Mesenchymal stem cell (in vitro differentiated cells and primary cell): Measurements from ENCODE around the gene PITPNB.
A peak's percentile ranks its signal among the peaks of the same experiment; 100 is the strongest.

ENCODE experiments used
- DNase-seq: peaks from one replicate; pipeline ENCODE4 v3.0.0-alpha.2; 2013
- H2AFZ ChIP-seq: one replicate; pipeline ENCODE4 v1.6.1; 2013; ENCODE audit warnings: low read depth, mild to moderate bottlenecking, control low read depth, inconsistent platforms, low read length, moderate library complexity
- H2AK5ac ChIP-seq: 2 replicates; pipeline ENCODE4 v1.6.1; 2013; ENCODE audit warnings: low read length, moderate library complexity, mild to moderate bottlenecking, inconsistent platforms; ENCODE audit not compliant: severe bottlenecking
- H2BK120ac ChIP-seq: one replicate; pipeline ENCODE4 v1.6.1; 2013; ENCODE audit warnings: low read depth, mild to moderate bottlenecking, inconsistent platforms, low read length, moderate library complexity
- H2BK12ac ChIP-seq, 2 experiments: one replicate each; pipeline ENCODE4 v1.6.1; 2013; ENCODE audit warnings: inconsistent platforms in 2 of 2, low read length in 2 of 2, mild to moderate bottlenecking in 2 of 2, moderate library complexity in 2 of 2, control low read depth in 1 of 2
- H2BK15ac ChIP-seq: one replicate; pipeline ENCODE4 v1.6.1; 2013; ENCODE audit warnings: mild to moderate bottlenecking, low read depth, inconsistent platforms; ENCODE audit not compliant: poor library complexity, severe bottlenecking
- H2BK5ac ChIP-seq: 2 replicates; pipeline ENCODE4 v1.6.1; 2013; ENCODE audit warnings: low read depth, mild to moderate bottlenecking, low read length, control low read depth, inconsistent platforms; ENCODE audit not compliant: poor library complexity, severe bottlenecking
- H3K14ac ChIP-seq, 2 experiments: one replicate each; pipeline ENCODE4 v1.6.1; 2013; ENCODE audit warnings: inconsistent platforms in 2 of 2, low read length in 2 of 2, control low read depth in 1 of 2, mild to moderate bottlenecking in 1 of 2, moderate library complexity in 1 of 2
- H3K18ac ChIP-seq, 2 experiments: one replicate each; pipeline ENCODE4 v1.6.1; 2013; ENCODE audit warnings: inconsistent platforms in 2 of 2, low read length in 2 of 2, control low read depth in 1 of 2, low read depth in 1 of 2, mild to moderate bottlenecking in 1 of 2
- H3K23ac ChIP-seq, 2 experiments: one replicate each; pipeline ENCODE4 v1.6.1; 2013; ENCODE audit warnings: inconsistent platforms in 2 of 2, low read length in 2 of 2, mild to moderate bottlenecking in 2 of 2, moderate library complexity in 2 of 2, control low read depth in 1 of 2
- H3K27ac ChIP-seq: 2 replicates; pipeline ENCODE4 v1.5.1; 2013; ENCODE audit warnings: mild to moderate bottlenecking, moderate library complexity, low read length, control low read depth, inconsistent platforms; ENCODE audit not compliant: poor library complexity, severe bottlenecking
- H3K27me3 ChIP-seq, 2 experiments: 2 replicates each; pipeline versions ENCODE4 v1.6.1 to v1.7.0; 2013; ENCODE audit warnings: low read length in 2 of 2, mild to moderate bottlenecking in 2 of 2, moderate library complexity in 2 of 2, control low read depth in 1 of 2, inconsistent platforms in 1 of 2; ENCODE audit not compliant: control insufficient read depth in 1 of 2, insufficient read depth in 1 of 2
- H3K36me3 ChIP-seq, 2 experiments: 2 replicates each; pipeline versions ENCODE4 v1.6.1 to v1.7.0; 2013; ENCODE audit warnings: low read length in 2 of 2, control low read depth in 1 of 2, inconsistent platforms in 1 of 2, low read depth in 1 of 2, mild to moderate bottlenecking in 1 of 2; ENCODE audit not compliant: insufficient read depth in 2 of 2, control insufficient read depth in 1 of 2
- H3K4ac ChIP-seq, 2 experiments: one replicate each; pipeline ENCODE4 v1.6.1; 2013; ENCODE audit warnings: inconsistent platforms in 2 of 2, low read length in 2 of 2, mild to moderate bottlenecking in 2 of 2, moderate library complexity in 2 of 2, control low read depth in 1 of 2, low read depth in 1 of 2
- H3K4me1 ChIP-seq: 2 replicates; pipeline ENCODE4 v1.6.1; 2013; ENCODE audit warnings: low read depth, low read length, control low read depth; ENCODE audit not compliant: control insufficient read depth, insufficient read depth
- H3K4me2 ChIP-seq: 2 replicates; pipeline ENCODE4 v1.6.1; 2013; ENCODE audit warnings: low read length, mild to moderate bottlenecking, inconsistent platforms; ENCODE audit not compliant: poor library complexity, severe bottlenecking
- H3K4me3 ChIP-seq, 2 experiments: 2 replicates each; pipeline versions ENCODE4 v1.5.1 to v1.7.0; 2013; ENCODE audit warnings: low read length in 2 of 2, mild to moderate bottlenecking in 2 of 2, control low read depth in 1 of 2, low read depth in 1 of 2; ENCODE audit not compliant: insufficient read depth in 1 of 2
- H3K79me1 ChIP-seq: replicated peaks from 2 replicates; pipeline ENCODE4 v1.6.1; 2013; ENCODE audit warnings: mild to moderate bottlenecking, control low read depth, low read length, inconsistent platforms; ENCODE audit not compliant: poor library complexity, severe bottlenecking
- H3K9ac ChIP-seq: 2 replicates; pipeline ENCODE4 v1.7.0; 2013; ENCODE audit warnings: mild to moderate bottlenecking, low read length, moderate library complexity
- H3K9me3 ChIP-seq: 2 replicates; pipeline ENCODE4 v1.7.0; 2013; ENCODE audit warnings: mild to moderate bottlenecking, low read length; ENCODE audit not compliant: control insufficient read depth
- H4K8ac ChIP-seq: one replicate; pipeline ENCODE4 v1.6.1; 2013; ENCODE audit warnings: inconsistent platforms, mild to moderate bottlenecking, low read length, moderate library complexity
- H4K91ac ChIP-seq: one replicate; pipeline ENCODE4 v1.6.1; 2013; ENCODE audit warnings: mild to moderate bottlenecking, low read length, inconsistent platforms
- WGBS: methylation state at CpG from one replicate; pipeline ENCODE4 v1.1.7; 2013; ENCODE audit warnings: mixed read lengths; 5-methylcytosine and 5-hydroxymethylcytosine counted together

PITPNB gene

GRCh38 chr22:27867085-27867952 is 51.7 kb downstream of the PITPNB start:
- Histone ChIP-seq H3K4ac (no peak overlapping the region), H3K27ac (peak overlapping the region; percentile 28), H3K9me3 (no peaks in the 10 kb centered on the region), H3K36me3 (peaks cover 6 to 55% of the 10 kb centered on the region in 2 experiments), H3K4me2 (no peak overlapping the region), H3K4me3 (peak overlapping the region in 1 of 2 experiments; percentile 17), H3K79me1 (peaks cover 7% of the 10 kb centered on the region), H2BK5ac (no peak overlapping the region), H4K8ac (no peak overlapping the region), H3K14ac (no peak overlapping the region), H3K23ac (no peak overlapping the region), H2BK12ac (peak overlapping the region in 1 of 2 experiments; percentile 81), H3K27me3 (no peaks in the 10 kb centered on the region), H3K18ac (no peak overlapping the region), H2AFZ (no peak overlapping the region), H2AK5ac (peak overlapping the region; percentile 8), H2BK15ac (no peak overlapping the region), H3K9ac (peak overlapping the region; percentile 83), H2BK120ac (no peak overlapping the region), H4K91ac (no peak overlapping the region), H3K4me1 (peaks cover 5% of the 10 kb centered on the region)
- peak; percentile 45 for DNase-seq
- WGBS: 76% methylated on average over 3 of the region's 4 CpGs

- Histone ChIP-seq H3K27ac (peak overlapping the region; percentile 60), H4K91ac (no peak overlapping the region), H3K36me3 (peaks cover 1 to 54% of the 10 kb centered on the region in 2 experiments), H2BK15ac (no peak overlapping the region), H3K9ac (peak overlapping the region; percentile 83), H3K79me1 (peaks cover 11% of the 10 kb centered on the region), H3K4me1 (peaks cover 5% of the 10 kb centered on the region), H3K23ac (no peak overlapping the region), H3K14ac (no peak overlapping the region), H3K4ac (no peak overlapping the region), H2AK5ac (no peak overlapping the region), H2AFZ (no peak overlapping the region), H3K4me3 (peak overlapping the region in 1 of 2 experiments; percentile 17), H3K18ac (no peak overlapping the region), H2BK12ac (no peak overlapping the region), H2BK5ac (no peak overlapping the region), H3K4me2 (no peak overlapping the region), H4K8ac (no peak overlapping the region), H3K9me3 (no peaks in the 10 kb centered on the region), H3K27me3 (no peaks in the 10 kb centered on the region), H2BK120ac (no peak overlapping the region)
- 100% methylated on average over 1 of the region's 7 CpGs for WGBS
- DNase-seq: peak; percentile 87
Measured at GRCh38 chr22:27866135-27867084, 52.6 kb downstream of the PITPNB start.

- H2AFZ ChIP-seq: no peak overlapping the region
- peak overlapping the region; percentile 83 for H3K9ac ChIP-seq
- H4K91ac ChIP-seq: no peak overlapping the region
- H3K4me2 ChIP-seq: no peak overlapping the region
- peak overlapping the region in 1 of 2 experiments; percentile 15 for H3K4ac ChIP-seq
- H3K9me3 ChIP-seq: no peaks in the 10 kb centered on the region
- peaks cover 5% of the 10 kb centered on the region for H3K4me1 ChIP-seq
- no peak for DNase-seq
- WGBS: 88% methylated on average over 6 of the region's 6 CpGs
- H4K8ac ChIP-seq: no peak overlapping the region
- H3K14ac ChIP-seq: no peak overlapping the region
- no peaks in the 10 kb centered on the region for H3K27me3 ChIP-seq
- H3K79me1 ChIP-seq: peaks cover 12% of the 10 kb centered on the region
- no peak overlapping the region for H2BK5ac ChIP-seq
- no peak overlapping the region for H2BK15ac ChIP-seq
- H3K27ac ChIP-seq: peak overlapping the region; percentile 0
- no peak overlapping the region for H2BK12ac ChIP-seq
- H2BK120ac ChIP-seq: no peak overlapping the region
- peaks cover 3 to 48% of the 10 kb centered on the region in 2 experiments for H3K36me3 ChIP-seq
- H3K18ac ChIP-seq: no peak overlapping the region
- peak overlapping the region; percentile 33 for H2AK5ac ChIP-seq
- peak overlapping the region in 1 of 2 experiments; percentile 2 for H3K4me3 ChIP-seq
- H3K23ac ChIP-seq: no peak overlapping the region
Measured at GRCh38 chr22:27865496-27865895, 53.6 kb downstream of the PITPNB start.

- H3K27me3 ChIP-seq: no peaks in the 10 kb centered on the region
- no peak overlapping the region for H3K4ac ChIP-seq
- no peak overlapping the region for H3K4me2 ChIP-seq
- H3K9ac ChIP-seq: no peak overlapping the region
- 90% methylated on average over 2 of the region's 2 CpGs for WGBS
- no peak overlapping the region for H4K8ac ChIP-seq
- H3K9me3 ChIP-seq: no peaks in the 10 kb centered on the region
- no peak overlapping the region for H3K27ac ChIP-seq
- H3K36me3 ChIP-seq: peaks cover 3 to 51% of the 10 kb centered on the region in 2 experiments
- no peak overlapping the region for H3K23ac ChIP-seq
- H4K91ac ChIP-seq: no peak overlapping the region
- H2AFZ ChIP-seq: no peak overlapping the region
- no peak overlapping the region for H3K14ac ChIP-seq
- no peak overlapping the region for H3K18ac ChIP-seq
- H2BK120ac ChIP-seq: no peak overlapping the region
- no peak overlapping the region for H3K4me3 ChIP-seq
- H2BK12ac ChIP-seq: no peak overlapping the region
- no peak overlapping the region for H2AK5ac ChIP-seq
- peaks cover 15% of the 10 kb centered on the region for H3K79me1 ChIP-seq
- H2BK15ac ChIP-seq: no peak overlapping the region
- H2BK5ac ChIP-seq: no peak overlapping the region
- DNase-seq: no peak
- peaks cover 8% of the 10 kb centered on the region for H3K4me1 ChIP-seq
Measured at GRCh38 chr22:27863556-27863955, 55.5 kb downstream of the PITPNB start.
